Gastroesophageal sphincter (tissue), 3 donors: Measurements from ENCODE around the gene DVL2.
A peak's percentile ranks its signal among the peaks of the same experiment; 100 is the strongest.

Source experiments
- CTCF ChIP-seq, 4 experiments: fragments of 200-600 bp in 2 of 4; fragments of 450-650 bp in 2 of 4; sonication (generic) in 1 of 4; IDR thresholded peaks; one replicate each; pipeline ENCODE4 v1.5.1; 2017 to 2019; ENCODE audit warnings: antibody characterized with exemption in 4 of 4, mild to moderate bottlenecking in 2 of 4, moderate library complexity in 2 of 4
- POLR2A ChIP-seq, 2 donors: fragments of 450-650 bp; IDR thresholded peaks; one replicate each; pipeline ENCODE4 v1.6.1; 2017; ENCODE audit warnings: antibody characterized with exemption in 2 of 2, mild to moderate bottlenecking in 2 of 2, moderate library complexity in 1 of 2
- POLR2AphosphoS5 ChIP-seq: sonication (generic); formaldehyde crosslinking; IDR thresholded peaks from one replicate; pipeline ENCODE4 v1.6.1; 2017; ENCODE audit warnings: antibody characterized with exemption

GRCh38 chr17:7281074-7281952, 47.0 kb upstream of the DVL2 start, which contains the start of gene SLC2A4:
- TF ChIP-seq POLR2AphosphoS5 (peak; percentile 84), CTCF (IDR thresholded peaks at IDR 0.05) (peak in 1 of 4 experiments; percentile 23), POLR2A (IDR thresholded peaks at IDR 0.05) (peak; percentile 78 to 86)
